ENCODE data around the gene SETDB2.

- TF ChIP-seq POLR2AphosphoS5 (IDR thresholded peaks at IDR 0.05; ENCODE audit: low read depth, low read length): no peak
- TF ChIP-seq POLR2A (IDR thresholded peaks at IDR 0.05; ENCODE audit: low read depth, low read length): no peak
- no peak for TF ChIP-seq SPI1 (IDR thresholded peaks at IDR 0.05; ENCODE audit: low read depth, low read length)
- no peak for TF ChIP-seq TAF1 (IDR thresholded peaks at IDR 0.05; ENCODE audit: low read depth, low read length)
Observed at GRCh38 chr13:49539746-49540145, 95.7 kb downstream of the SETDB2 start.

All from GM12891 (cell line).